ENCODE data around the gene ANKRD52. TPM values are rescaled to one million over a fixed set of nuclear protein-coding genes. Genes with fewer than 3 reads are reported as not detected.

Gene ANKRD52
- total RNA-seq, 2 experiments from 2014 or later: 23.9 to 30.8 TPM

- H3K9me3 ChIP-seq (ENCODE audit: control insufficient read depth in 1 of 2, insufficient read depth in 1 of 2, low read length in 2 of 2): no peaks in the 10 kb centered on the region
These were observed 3.5 kb upstream of the ANKRD52 start for GRCh38 chr12:56261503-56262232.

GRCh38 chr12:56260921-56261320 is 2.7 kb upstream of the ANKRD52 start:
- peaks cover 27% of the 10 kb centered on the region for H3K4me1 ChIP-seq (ENCODE audit: insufficient read depth, low read length)
- DNase-seq (no peak), ATAC-seq (ENCODE audit: poor library complexity) (no peak)
- no peak overlapping the region for H3K27ac ChIP-seq (ENCODE audit: low read depth in 1 of 2, low read length in 2 of 2)
- Mint-ChIP-seq H3K27me3 (no peaks in the 10 kb centered on the region), H3K27ac (no peak overlapping the region), H3K4me3 (peak overlapping the region; percentile 20), H3K36me3 (ENCODE audit: low read depth) (peaks cover 5% of the 10 kb centered on the region), H3K9me3 (no peaks in the 10 kb centered on the region), H3K4me1 (ENCODE audit: low read depth) (peaks cover 19% of the 10 kb centered on the region)
- no peaks in the 10 kb centered on the region for H3K27me3 ChIP-seq (ENCODE audit: control insufficient read depth in 1 of 2, insufficient read depth in 2 of 2, low read length in 2 of 2)
- CTCF ChIA-PET: no interaction called here
- POLR2A ChIA-PET: no interaction called here
- no peaks in the 10 kb centered on the region for H3K9me3 ChIP-seq (ENCODE audit: control insufficient read depth in 1 of 2, insufficient read depth in 1 of 2, low read length in 2 of 2)
- no peak overlapping the region for H3K4me3 ChIP-seq (ENCODE audit: low read length)
- intact Hi-C loops (cut with DNase I, micrococcal nuclease): no loop called here
- TF ChIP-seq, protein P1, sequence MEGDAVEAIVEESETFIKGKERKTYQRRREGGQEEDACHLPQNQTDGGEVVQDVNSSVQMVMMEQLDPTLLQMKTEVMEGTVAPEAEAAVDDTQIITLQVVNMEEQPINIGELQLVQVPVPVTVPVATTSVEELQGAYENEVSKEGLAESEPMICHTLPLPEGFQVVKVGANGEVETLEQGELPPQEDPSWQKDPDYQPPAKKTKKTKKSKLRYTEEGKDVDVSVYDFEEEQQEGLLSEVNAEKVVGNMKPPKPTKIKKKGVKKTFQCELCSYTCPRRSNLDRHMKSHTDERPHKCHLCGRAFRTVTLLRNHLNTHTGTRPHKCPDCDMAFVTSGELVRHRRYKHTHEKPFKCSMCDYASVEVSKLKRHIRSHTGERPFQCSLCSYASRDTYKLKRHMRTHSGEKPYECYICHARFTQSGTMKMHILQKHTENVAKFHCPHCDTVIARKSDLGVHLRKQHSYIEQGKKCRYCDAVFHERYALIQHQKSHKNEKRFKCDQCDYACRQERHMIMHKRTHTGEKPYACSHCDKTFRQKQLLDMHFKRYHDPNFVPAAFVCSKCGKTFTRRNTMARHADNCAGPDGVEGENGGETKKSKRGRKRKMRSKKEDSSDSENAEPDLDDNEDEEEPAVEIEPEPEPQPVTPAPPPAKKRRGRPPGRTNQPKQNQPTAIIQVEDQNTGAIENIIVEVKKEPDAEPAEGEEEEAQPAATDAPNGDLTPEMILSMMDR (IDR thresholded peaks at IDR 0.05): no peak
- peaks cover 11% of the 10 kb centered on the region for H3K36me3 ChIP-seq (ENCODE audit: insufficient read depth, low read length)

More at GRCh38 chr12:56261503-56262232, 3.5 kb upstream of the ANKRD52 start:
- no peaks in the 10 kb centered on the region for H3K27me3 Mint-ChIP-seq
- H3K9me3 Mint-ChIP-seq: no peaks in the 10 kb centered on the region
- intact Hi-C loops (cut with DNase I, micrococcal nuclease): no loop called here
- ChIA-PET CTCF (no interaction called here), POLR2A (no interaction called here)
- peaks cover 27% of the 10 kb centered on the region for H3K4me1 ChIP-seq (ENCODE audit: insufficient read depth, low read length)
- H3K27ac Mint-ChIP-seq: no peak overlapping the region
- no peak overlapping the region for H3K27ac ChIP-seq (ENCODE audit: low read depth in 1 of 2, low read length in 2 of 2)
- DNase-seq: no peak
- H3K4me1 Mint-ChIP-seq (ENCODE audit: low read depth): peaks cover 18% of the 10 kb centered on the region
- H3K36me3 ChIP-seq (ENCODE audit: insufficient read depth, low read length): peaks cover 4% of the 10 kb centered on the region
- H3K4me3 ChIP-seq (ENCODE audit: low read length): no peak overlapping the region
- TF ChIP-seq, protein P1 (IDR thresholded peaks at IDR 0.05): no peak
- ATAC-seq (ENCODE audit: poor library complexity): no peak
- peaks cover 3% of the 10 kb centered on the region for H3K36me3 Mint-ChIP-seq (ENCODE audit: low read depth)
- peak overlapping the region; percentile 36 for H3K4me3 Mint-ChIP-seq
- H3K27me3 ChIP-seq (ENCODE audit: control insufficient read depth in 1 of 2, insufficient read depth in 2 of 2, low read length in 2 of 2): no peaks in the 10 kb centered on the region

- H3K4me1 ChIP-seq (ENCODE audit: insufficient read depth, low read length): peaks cover 27% of the 10 kb centered on the region
- Mint-ChIP-seq H3K27ac (no peak overlapping the region), H3K9me3 (no peaks in the 10 kb centered on the region), H3K27me3 (no peaks in the 10 kb centered on the region), H3K36me3 (ENCODE audit: low read depth) (peaks cover 10% of the 10 kb centered on the region), H3K4me3 (no peak overlapping the region), H3K4me1 (ENCODE audit: low read depth) (peaks cover 20% of the 10 kb centered on the region)
- TF ChIP-seq, protein P1 (IDR thresholded peaks at IDR 0.05): no peak
- CTCF ChIA-PET: no interaction called here
- H3K36me3 ChIP-seq (ENCODE audit: insufficient read depth, low read length): peaks cover 17% of the 10 kb centered on the region
- ATAC-seq (ENCODE audit: poor library complexity) (no peak), DNase-seq (no peak)
- no peaks in the 10 kb centered on the region for H3K27me3 ChIP-seq (ENCODE audit: control insufficient read depth in 1 of 2, insufficient read depth in 2 of 2, low read length in 2 of 2)
- intact Hi-C loops (cut with DNase I, micrococcal nuclease): no loop called here
- no peaks in the 10 kb centered on the region for H3K9me3 ChIP-seq (ENCODE audit: control insufficient read depth in 1 of 2, insufficient read depth in 1 of 2, low read length in 2 of 2)
- H3K4me3 ChIP-seq (ENCODE audit: low read length): no peak overlapping the region
- POLR2A ChIA-PET: no interaction called here
- no peak overlapping the region for H3K27ac ChIP-seq (ENCODE audit: low read depth in 1 of 2, low read length in 2 of 2)
These were observed 2.2 kb upstream of the ANKRD52 start for GRCh38 chr12:56260380-56260779.
